Peyer's patch (tissue), 4 donors: ENCODE data around the gene EDNRA. TPM values are rescaled to one million over a fixed set of nuclear protein-coding genes. Genes with fewer than 3 reads are reported as not detected.

Source experiments
- DNase-seq, 3 donors: peaks; one replicate each; pipeline ENCODE4 v3.0.0-alpha.2; 2017 to 2019
- H3K27ac ChIP-seq, 4 donors: fragments of 200-600 bp; sonication (generic); one replicate each; pipeline ENCODE4 v1.5.1; 2016 to 2019
- H3K27me3 ChIP-seq, 2 donors: fragments of 200-600 bp; sonication (generic); one replicate each; pipeline ENCODE4 v1.5.1; 2019
- H3K36me3 ChIP-seq, 3 donors: fragments of 200-600 bp; sonication (generic); one replicate each; pipeline ENCODE4 v1.5.1; 2016 to 2019
- H3K4me1 ChIP-seq, 4 donors: fragments of 200-600 bp; sonication (generic); one replicate each; pipeline ENCODE4 v1.5.1; 2016 to 2019
- H3K4me3 ChIP-seq, 4 donors: fragments of 200-600 bp; sonication (generic); 1 replicate in 3 of 4; 2 replicates in 1 of 4; pipeline ENCODE4 v1.5.1; 2016 to 2019; ENCODE audit warnings: mild to moderate bottlenecking in 1 of 4
- H3K9me3 ChIP-seq, 4 donors: fragments of 200-600 bp; sonication (generic); one replicate each; pipeline ENCODE4 v1.5.1; 2016 to 2019; ENCODE audit warnings: mild to moderate bottlenecking in 1 of 4
- POLR2A ChIP-seq, 2 donors: fragments of 450-650 bp; IDR thresholded peaks; one replicate each; pipeline ENCODE4 v1.5.1; 2017; ENCODE audit warnings: antibody characterized with exemption in 2 of 2, mild to moderate bottlenecking in 2 of 2, moderate library complexity in 2 of 2
- total RNA-seq, 4 donors: library from RNA; depleted of rRNA; stranded (reverse); fragments of >200 nt; gene quantifications; one replicate each; pipeline ENCODE4 v1.1.0, GENCODE V29; 2016
- TF ChIP-seq, protein P1 (sequence below), 6 experiments: fragments of 450-650 bp in 4 of 6; fragments of 200-600 bp in 2 of 6; sonication (generic) in 1 of 6; IDR thresholded peaks; one replicate each; pipeline ENCODE4 v1.5.1; 2017 to 2019; ENCODE audit warnings: antibody characterized with exemption in 6 of 6, mild to moderate bottlenecking in 3 of 6, moderate library complexity in 1 of 6

Gene EDNRA
- total RNA-seq, 4 donors from 2014 or later, result 0.38 to 7.4 (median 1.6) TPM

DNA sequence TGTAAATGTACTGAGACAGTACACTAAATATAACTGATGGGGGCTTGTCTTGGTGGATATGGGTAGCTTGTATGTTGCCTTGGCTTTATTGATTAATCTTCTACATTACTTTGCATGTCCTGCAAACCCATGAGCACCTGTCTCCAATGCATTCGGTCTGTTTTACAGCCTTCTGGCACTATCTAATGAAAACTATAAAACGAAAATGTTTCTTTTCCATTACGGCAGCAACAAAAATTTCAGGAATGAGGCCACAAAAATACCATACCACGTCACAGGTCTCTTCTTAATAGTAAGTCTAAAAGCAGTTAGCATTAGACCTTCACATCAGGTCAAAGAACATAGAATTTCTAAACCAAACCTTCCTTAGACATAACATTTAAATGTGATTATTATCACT, 49.8 kb downstream of the EDNRA start:
- H3K4me1 ChIP-seq, result no peaks in the 10 kb centered on the region
- no peak overlapping the region for H3K4me3 ChIP-seq
- DNase-seq, result no peak
- no peak overlapping the region for H3K27ac ChIP-seq
- no peak for TF ChIP-seq POLR2A (IDR thresholded peaks at IDR 0.05)
- TF ChIP-seq, protein P1, sequence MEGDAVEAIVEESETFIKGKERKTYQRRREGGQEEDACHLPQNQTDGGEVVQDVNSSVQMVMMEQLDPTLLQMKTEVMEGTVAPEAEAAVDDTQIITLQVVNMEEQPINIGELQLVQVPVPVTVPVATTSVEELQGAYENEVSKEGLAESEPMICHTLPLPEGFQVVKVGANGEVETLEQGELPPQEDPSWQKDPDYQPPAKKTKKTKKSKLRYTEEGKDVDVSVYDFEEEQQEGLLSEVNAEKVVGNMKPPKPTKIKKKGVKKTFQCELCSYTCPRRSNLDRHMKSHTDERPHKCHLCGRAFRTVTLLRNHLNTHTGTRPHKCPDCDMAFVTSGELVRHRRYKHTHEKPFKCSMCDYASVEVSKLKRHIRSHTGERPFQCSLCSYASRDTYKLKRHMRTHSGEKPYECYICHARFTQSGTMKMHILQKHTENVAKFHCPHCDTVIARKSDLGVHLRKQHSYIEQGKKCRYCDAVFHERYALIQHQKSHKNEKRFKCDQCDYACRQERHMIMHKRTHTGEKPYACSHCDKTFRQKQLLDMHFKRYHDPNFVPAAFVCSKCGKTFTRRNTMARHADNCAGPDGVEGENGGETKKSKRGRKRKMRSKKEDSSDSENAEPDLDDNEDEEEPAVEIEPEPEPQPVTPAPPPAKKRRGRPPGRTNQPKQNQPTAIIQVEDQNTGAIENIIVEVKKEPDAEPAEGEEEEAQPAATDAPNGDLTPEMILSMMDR (IDR thresholded peaks at IDR 0.05), result no peak
- no peaks in the 10 kb centered on the region for H3K27me3 ChIP-seq
- no peaks in the 10 kb centered on the region for H3K36me3 ChIP-seq
- no peaks in the 10 kb centered on the region for H3K9me3 ChIP-seq

DNA sequence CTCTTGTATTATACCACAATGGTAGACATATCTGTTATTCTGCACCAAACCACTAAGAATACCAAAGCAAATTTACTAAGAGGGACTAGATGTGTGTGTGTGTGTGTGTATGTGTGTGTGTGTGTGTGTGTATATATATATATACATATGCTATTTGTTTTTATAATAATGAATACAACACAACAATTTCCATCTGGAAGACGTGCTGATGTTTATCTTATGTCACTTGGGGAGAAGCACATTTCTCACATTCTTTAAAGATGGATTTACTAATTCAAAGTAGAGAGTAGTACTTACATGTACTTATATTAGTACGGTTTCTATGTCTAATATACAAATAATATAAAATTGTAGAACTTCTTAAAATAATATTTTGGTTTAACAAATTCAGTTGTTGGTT, 52.0 kb downstream of the EDNRA start:
- TF ChIP-seq, protein P1 (IDR thresholded peaks at IDR 0.05), result no peak
- TF ChIP-seq POLR2A (IDR thresholded peaks at IDR 0.05), result no peak
- Histone ChIP-seq H3K4me1 (no peaks in the 10 kb centered on the region), H3K9me3 (no peaks in the 10 kb centered on the region), H3K4me3 (no peak overlapping the region), H3K36me3 (no peaks in the 10 kb centered on the region), H3K27ac (no peak overlapping the region), H3K27me3 (no peaks in the 10 kb centered on the region)
- DNase-seq, result no peak

DNA sequence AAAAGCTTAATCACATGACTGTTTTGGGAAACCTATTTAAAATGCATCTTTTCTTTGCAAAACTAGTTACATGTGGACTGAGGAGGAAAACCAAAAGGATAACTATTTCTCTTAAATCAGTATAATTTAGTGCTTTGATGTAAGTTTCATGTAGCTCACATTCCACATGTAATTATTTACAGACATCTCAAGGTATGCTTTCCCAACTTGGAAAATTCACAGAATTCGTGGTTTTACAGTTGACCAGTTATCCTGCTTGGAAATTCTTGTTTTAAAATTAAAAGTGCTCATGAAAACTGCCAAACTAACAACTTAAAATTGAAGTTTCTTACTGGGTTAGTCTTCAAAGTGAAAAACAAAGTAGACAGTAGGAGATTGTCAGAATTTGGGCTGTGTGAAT, 52.4 kb downstream of the EDNRA start:
- no peaks in the 10 kb centered on the region for H3K9me3 ChIP-seq
- TF ChIP-seq, protein P1 (IDR thresholded peaks at IDR 0.05), result no peak
- no peak for TF ChIP-seq POLR2A (IDR thresholded peaks at IDR 0.05)
- no peak for DNase-seq
- H3K4me3 ChIP-seq, result no peak overlapping the region
- no peak overlapping the region for H3K27ac ChIP-seq
- H3K4me1 ChIP-seq, result no peaks in the 10 kb centered on the region
- no peaks in the 10 kb centered on the region for H3K27me3 ChIP-seq
- no peaks in the 10 kb centered on the region for H3K36me3 ChIP-seq

DNA sequence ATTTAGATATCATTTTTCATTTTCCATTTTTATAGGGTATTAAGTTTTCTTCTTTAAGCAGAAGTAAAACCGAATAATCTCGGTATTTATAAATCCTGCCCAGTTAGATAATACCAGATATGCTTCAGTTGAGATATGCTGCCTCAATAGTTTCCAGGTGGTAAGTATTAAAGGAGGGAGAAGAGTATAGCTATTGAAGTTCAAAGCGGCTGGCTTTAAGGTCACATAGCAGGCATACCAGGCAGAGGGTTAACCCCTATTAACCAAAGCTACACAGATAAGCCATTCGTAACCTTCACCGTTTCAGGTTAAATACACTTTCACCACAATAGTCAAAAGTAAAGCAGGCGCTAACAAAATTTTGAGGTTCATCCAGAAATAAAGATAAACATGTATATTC, 54.2 kb downstream of the EDNRA start:
- H3K4me1 ChIP-seq, result no peaks in the 10 kb centered on the region
- no peak for DNase-seq
- no peaks in the 10 kb centered on the region for H3K9me3 ChIP-seq

DNA sequence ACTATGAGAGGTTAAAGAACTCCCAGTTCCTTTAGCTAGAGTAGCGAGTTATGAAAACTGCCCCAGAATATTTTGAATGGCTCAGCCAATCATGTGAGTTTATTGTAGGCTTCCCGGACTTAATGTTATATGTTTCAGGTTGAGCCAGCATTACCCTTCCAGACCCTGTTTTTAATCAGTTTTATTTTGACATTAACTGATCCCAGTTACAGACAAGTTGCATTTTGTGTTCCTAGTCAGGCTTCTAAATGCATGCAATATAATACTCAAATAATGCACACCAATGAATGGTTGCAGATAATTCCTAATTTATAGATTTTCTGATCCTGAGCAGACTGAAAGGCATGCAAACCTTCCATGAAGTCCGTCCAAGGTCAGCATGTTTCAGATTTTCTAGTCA, 57.8 kb downstream of the EDNRA start:
- Histone ChIP-seq H3K36me3 (no peaks in the 10 kb centered on the region), H3K27me3 (no peaks in the 10 kb centered on the region), H3K9me3 (no peaks in the 10 kb centered on the region), H3K4me1 (no peaks in the 10 kb centered on the region), H3K4me3 (no peak overlapping the region), H3K27ac (no peak overlapping the region)
- no peak for DNase-seq
- TF ChIP-seq, protein P1 (IDR thresholded peaks at IDR 0.05), result no peak

More for the DNA sequence above, 54.2 kb downstream of the EDNRA start:
- H3K27me3 ChIP-seq, result no peaks in the 10 kb centered on the region
- TF ChIP-seq, protein P1 (IDR thresholded peaks at IDR 0.05), result no peak
- TF ChIP-seq POLR2A (IDR thresholded peaks at IDR 0.05), result no peak
- H3K36me3 ChIP-seq, result no peaks in the 10 kb centered on the region
- H3K27ac ChIP-seq, result no peak overlapping the region
- H3K4me3 ChIP-seq, result no peak overlapping the region

DNA sequence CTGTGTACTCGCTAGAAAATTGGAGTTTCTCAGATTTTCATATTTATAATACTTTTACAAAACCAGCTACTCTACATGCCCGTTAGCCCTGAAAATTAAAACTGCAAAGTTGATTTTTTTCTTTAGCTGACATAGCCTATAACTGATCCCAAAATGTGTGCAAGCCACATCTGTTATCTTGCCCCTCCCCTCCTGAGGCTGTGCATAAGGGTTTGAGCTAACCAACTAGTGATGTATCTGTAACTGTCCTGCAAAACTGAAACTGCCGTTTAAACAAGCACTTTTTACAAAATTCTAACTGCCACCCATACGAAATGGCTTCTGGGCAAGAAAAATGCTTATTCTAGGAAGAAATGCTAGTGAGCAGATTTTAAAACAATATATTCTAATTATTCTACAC, 59.1 kb downstream of the EDNRA start:
- H3K27me3 ChIP-seq, result no peaks in the 10 kb centered on the region
- no peak overlapping the region for H3K4me3 ChIP-seq
- no peak for TF ChIP-seq POLR2A (IDR thresholded peaks at IDR 0.05)
- TF ChIP-seq, protein P1 (IDR thresholded peaks at IDR 0.05), result no peak
- no peaks in the 10 kb centered on the region for H3K36me3 ChIP-seq
- no peak overlapping the region for H3K27ac ChIP-seq
- DNase-seq, result no peak
- no peaks in the 10 kb centered on the region for H3K4me1 ChIP-seq
- no peaks in the 10 kb centered on the region for H3K9me3 ChIP-seq
